AG08396 (cell line): ENCODE results near the gene STRA8.

Experiments
- DNase-seq: peaks from one replicate; pipeline ENCODE4 v3.0.0; 2012; ENCODE audit warnings: low spot score, mixed read lengths

Gene STRA8

GRCh38 chr7:135233570-135233969 is at the start of gene STRA8:
Gene STRA8 (plus strand): TSS chr7:135233838. CDS start chr7:135240525, 6,687 bp downstream.
- no peak for DNase-seq

GRCh38 chr7:135184254-135184841 is 49.3 kb upstream of the STRA8 start:
- no peak for DNase-seq

DNA sequence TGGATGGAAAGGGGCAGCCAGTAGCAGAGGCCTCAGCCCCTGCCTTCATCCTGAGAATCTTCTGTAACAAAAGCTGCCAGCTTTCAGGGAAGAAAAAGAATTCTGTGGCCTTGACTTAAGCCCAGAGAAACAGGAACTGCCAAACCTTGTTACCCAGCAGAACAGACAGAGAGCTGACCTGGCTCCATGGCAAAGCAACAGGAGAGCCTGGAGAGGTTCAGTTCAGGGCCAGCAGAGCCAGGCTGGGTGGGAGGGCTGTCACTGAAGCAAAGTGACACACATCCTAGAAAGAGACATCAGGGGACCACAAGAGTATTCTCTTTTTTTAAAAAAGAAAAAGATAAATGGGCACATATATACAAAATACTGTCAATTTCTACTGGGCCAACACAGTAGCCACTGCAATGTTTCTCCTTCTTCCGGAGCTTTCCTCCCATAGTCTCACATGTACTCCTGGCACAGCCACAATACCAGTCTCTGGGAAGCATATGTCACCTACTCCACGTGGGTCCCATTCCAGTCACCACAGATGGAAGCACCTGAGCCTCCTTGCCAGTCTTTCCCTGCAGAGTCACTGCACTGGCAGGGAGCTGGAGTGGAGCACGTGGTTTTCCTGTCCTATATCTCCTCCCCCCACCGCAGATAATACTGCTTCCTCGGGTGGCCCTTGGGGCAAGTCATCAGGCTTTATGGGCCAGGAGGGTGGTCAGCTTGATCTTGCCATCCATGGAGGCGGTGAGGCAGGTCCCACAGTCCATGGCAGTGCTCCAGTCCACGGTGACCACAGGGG is 48.0 kb upstream of the STRA8 start:
- no peak for DNase-seq

GRCh38 chr7:135186261-135186540 is 47.4 kb upstream of the STRA8 start:
- DNase-seq: no peak

DNA sequence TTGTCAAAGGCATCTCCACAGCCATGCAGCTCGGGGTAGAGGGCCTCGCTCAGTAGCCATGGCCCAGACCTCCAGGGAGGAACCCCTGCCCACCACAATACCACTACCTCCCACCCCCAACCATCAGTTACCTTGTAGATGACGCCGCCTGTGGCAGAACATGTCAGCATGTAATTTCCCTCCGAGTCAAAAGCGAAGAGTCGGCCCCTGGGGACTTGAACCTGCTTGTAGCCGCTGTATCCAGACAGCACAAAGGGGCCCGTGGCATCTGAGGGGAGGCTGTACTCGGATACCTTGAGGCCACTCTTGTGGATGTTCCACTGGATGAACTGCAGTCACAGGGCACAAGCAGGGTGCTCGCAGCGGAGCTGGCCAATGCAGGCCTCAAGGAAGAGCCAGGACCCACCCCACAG is 46.8 kb upstream of the STRA8 start:
- no peak for DNase-seq

DNA sequence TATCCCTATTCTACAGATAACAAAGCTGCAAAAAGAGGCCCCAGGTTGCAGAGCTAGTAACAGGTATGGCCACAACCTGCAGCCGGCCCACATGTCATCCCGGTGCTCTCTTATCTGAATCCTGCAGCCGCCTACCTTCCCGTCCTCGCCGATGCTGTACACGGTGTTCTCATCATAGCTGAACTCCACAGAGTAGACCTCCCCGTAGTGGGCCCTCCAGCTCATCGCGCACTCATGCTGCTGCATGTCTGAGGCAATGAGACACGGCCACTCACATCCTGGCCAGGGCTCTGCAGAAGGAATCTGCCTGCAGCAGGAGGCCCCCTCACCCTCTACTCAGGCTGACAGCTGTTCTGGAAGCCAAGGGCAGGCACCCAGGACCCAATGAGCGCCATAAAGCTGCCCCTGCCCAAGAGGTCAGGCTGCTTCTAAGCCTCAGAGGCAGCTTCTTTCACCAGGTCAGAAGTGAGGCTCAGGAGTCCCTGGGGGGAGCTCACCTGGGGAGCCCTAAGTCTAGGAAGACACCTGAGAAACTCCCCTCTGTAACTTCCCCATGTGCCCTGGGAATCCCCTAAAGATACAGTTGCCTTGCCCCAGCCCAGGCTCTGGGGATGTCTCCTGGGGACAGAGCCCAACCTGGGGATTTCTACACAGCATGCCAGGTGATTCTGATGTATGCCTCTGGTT is 45.2 kb upstream of the STRA8 start:
- DNase-seq: no peak

- no peak for DNase-seq
These were observed 44.4 kb upstream of the STRA8 start for GRCh38 chr7:135189221-135189662.

DNA sequence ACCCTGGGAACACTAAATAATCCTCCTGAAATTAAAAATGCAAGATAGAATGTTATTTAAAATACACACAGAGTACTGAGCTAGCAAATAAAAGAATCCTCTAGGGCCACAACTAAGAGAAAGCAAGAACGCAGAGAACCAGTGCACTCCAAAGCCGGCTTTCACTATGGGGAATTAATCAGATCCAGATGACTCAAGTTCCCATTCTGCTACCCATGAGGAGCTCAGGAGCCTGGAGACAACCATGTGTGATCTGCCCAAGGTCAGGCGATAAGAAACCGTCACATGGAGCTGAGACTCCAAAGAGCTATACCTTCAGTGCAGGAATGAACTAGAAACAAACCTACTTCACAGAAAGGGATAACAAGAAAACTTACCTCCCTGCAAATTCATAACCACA is 43.7 kb upstream of the STRA8 start:
- DNase-seq: no peak

- no peak for DNase-seq
These were observed 42.9 kb upstream of the STRA8 start for GRCh38 chr7:135190703-135191102.

DNA sequence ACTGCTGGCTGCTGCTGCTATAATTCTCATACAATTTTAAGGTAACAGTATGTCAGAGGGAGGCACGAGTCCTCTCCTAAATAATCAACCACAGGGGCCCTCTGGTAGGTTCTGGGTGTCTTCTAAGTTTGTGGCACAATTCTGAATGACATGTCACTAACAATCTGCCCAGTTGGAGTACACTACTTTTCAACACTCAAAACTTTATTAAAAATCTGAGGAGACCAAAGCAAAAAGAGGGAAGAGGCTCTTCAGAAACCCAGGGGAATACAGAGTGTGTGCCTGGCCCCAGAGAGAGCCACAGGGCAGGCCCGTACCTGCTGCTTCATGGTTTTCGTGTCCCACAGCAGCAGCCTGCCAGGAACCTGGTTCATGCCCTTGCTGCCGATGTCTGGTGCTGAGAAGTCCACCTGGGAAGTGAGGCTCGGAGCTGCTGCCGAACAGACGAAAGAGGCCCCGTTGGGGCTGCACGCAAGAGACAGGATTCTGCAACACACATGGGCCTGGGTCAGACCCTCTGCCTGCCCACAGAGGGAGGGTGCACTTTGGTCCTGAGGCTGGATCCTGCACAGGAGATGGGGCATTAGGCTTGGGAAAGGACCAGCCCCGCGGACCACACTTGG is 40.6 kb upstream of the STRA8 start:
- no peak for DNase-seq

GRCh38 chr7:135193615-135194081 is 40.0 kb upstream of the STRA8 start:
- DNase-seq: peak; percentile 88

DNA sequence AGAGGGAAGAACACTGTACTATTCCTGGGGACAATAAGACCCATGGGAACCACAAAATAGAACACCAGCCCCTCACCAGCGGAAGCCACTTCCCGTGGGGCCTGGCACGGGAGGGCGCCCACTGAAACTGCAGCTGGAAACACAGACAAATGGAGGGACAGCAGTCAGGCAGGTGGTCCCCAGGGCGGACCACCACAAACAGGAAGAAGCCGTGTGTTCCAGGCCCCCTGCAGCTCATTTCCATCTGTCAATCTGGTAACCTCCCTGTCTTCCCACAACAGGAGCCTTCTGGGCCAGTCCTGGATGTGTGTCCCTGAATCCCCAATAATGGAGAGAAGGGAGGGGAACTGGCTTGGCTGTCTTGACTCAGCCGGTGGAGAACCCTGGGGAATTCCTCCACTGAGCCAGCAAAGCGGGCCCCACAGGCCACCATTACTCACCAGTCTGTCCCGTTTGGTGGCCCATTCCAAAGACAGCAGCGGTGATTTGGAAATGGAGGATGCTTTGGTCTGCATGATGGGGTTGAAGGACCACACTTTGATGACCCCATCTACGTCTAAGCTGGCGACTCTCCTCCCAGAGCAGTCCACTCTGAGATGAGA is 39.0 kb upstream of the STRA8 start:
- DNase-seq: no peak

- no peak for DNase-seq
These were observed 38.5 kb upstream of the STRA8 start for GRCh38 chr7:135195156-135195555.

DNA sequence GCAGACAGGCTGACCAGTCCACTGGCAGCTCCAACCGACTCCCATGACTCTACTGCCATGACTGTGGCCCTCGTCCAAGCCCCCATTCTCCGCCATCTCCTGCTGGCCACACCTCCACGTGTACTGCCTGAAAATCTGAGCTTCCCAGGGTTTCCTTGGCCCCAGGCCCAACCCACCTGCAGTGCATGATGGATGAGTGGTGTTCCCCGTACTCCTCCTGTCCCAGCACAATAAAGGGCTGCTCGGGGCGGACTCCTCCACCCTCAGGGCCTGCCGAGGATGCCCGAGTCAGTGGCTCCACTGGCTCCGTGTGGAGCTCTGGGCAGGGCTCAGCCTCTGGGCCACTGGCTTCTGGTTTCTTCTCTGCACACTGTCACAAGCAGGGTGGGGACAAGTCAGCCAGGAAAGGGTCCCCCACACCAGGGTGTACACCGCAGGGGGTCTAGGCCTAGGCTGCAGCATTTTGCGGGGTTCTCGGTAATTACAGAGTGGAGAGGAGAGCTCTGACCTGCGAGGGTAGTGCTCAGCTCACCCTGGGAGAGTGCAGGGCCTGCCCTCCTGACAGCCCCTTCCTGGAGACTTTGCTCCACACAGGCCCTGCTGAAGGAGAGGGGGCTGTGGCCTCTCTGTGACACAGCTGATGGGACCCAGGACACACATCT is 37.5 kb upstream of the STRA8 start:
- no peak for DNase-seq

DNA sequence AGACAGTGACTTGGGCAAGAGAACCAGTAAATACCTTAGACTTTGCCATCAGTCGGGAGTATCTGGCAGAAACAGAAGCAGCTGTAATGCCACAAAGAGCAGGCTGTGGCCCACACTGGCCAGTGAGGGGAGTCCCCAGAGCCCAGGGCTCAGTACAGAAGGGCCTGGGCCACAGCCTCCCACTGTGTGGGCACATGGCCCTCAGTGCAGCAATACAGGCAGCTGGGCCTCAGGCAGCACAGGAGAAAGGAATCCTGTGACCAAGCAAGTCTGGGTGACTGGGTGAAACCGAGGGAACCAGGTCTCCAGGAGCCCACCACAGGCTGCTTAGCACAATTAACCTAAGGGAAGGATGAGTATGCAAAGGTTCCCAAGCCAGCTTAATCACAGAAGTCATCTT is 36.3 kb upstream of the STRA8 start:
- DNase-seq: no peak

GRCh38 chr7:135197906-135198655 is 35.6 kb upstream of the STRA8 start:
- DNase-seq: no peak

DNA sequence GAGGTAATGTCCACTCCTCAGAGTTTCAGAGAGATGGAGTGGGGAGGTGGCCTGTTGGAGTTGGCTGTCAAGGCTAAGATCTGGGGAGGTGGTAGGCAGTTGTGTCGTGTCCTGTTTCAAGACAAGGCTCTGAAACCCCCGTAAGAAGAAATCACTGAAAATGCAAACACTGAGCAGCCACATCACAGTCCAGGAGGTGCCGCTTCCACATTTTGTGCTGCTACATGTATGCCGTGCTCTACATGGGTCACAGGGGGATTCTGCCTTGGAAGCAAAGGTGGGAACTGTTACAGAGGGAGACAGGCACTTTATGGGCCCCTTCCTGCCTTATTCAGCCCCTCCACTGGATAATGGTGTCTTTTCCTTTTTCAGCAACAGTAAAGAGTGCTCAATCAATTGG is 34.2 kb upstream of the STRA8 start:
- no peak for DNase-seq

GRCh38 chr7:135200821-135201331 is 32.8 kb upstream of the STRA8 start:
- DNase-seq: no peak

DNA sequence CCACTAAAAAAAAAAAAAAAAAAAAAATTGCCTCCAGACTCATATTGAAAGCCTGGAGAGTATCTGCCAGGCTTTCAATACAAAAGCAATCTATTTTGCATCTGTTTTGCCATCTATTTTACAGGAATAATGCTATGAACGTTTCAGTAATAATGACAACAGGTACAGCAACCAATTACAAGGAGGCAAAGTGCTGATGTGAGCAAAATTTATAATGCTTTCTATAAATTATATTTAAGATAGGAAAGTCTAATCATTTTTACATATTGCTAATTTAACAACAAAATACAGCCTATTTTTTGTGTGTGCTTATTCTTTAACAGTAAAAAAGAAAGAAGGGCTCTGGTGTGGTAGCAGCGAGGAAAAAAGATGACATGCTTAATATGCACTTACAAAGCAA is 32.3 kb upstream of the STRA8 start:
- DNase-seq: no peak

DNA sequence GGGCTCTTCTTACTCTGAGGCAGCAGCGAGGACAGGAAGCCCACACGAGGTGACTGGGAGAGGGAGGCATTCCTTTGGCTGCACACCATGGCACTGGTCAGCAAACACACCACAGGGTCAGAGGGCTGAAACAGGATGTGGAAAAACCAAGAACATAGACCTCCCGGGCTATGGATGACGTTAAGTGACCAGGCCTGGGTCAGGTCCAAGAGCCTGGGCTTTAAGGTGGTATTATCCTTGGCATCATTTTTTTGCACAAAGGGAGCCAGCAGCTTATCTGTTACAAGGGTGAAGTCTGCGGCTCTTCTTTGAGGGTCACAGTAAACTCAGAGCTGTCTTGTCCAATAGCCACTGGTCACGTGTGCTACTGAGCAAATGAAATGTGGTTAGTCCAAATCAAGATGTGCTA is 29.3 kb upstream of the STRA8 start:
- DNase-seq: peak; percentile 86

DNA sequence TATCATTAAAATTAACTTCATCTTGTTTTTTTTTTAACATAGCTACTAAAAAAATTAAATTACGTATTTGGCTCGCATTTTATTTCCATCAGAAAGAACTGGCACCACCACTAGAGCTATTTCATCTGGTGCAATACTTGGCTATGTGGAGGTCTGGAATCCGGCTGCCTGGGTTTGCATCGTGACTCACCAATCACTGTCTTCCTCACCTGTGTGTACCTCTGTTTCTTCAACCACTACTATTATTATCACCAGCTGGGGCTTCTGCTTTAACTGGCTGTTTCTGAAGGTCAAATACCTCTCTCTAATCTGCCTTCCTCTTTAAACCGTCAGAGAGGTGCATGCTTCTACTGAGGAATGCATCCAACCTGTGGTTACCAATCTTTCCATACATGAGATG is 28.8 kb upstream of the STRA8 start:
- DNase-seq: no peak
